Osteoblast (primary cell): ENCODE data around the gene PTPN9. TPM values are rescaled to one million over a fixed set of nuclear protein-coding genes. Genes with fewer than 3 reads are reported as not detected.
A peak's percentile ranks its signal among the peaks of the same experiment; 100 is the strongest.
"Not testable (repeated sequence)": the region's sequence is repeated elsewhere in the genome, so short reads cannot be mapped to it uniquely, and the experiment has no call there.

Experiments used
- DNase-seq: peaks from one replicate; pipeline ENCODE4 v3.0.0; 2011; ENCODE audit warnings: low spot score, mixed read lengths; ENCODE audit not compliant: insufficient read length; ENCODE audit errors: missing footprints
- H2AFZ ChIP-seq: 2 replicates; pipeline ENCODE4 v1.6.0; 2011; ENCODE audit warnings: mild to moderate bottlenecking, low read length
- H3K27ac ChIP-seq: 2 replicates; pipeline ENCODE4 v1.5.1; 2011; ENCODE audit warnings: mild to moderate bottlenecking, low read depth, low read length, moderate library complexity
- H3K27me3 ChIP-seq: 2 replicates; pipeline ENCODE4 v1.6.0; 2012; ENCODE audit warnings: mild to moderate bottlenecking, control low read depth, inconsistent platforms, low read length, moderate library complexity; ENCODE audit not compliant: insufficient read depth
- H3K36me3 ChIP-seq: 2 replicates; pipeline ENCODE4 v1.5.1; 2011; ENCODE audit warnings: mild to moderate bottlenecking, low read length, control low read depth, moderate library complexity; ENCODE audit not compliant: insufficient read depth
- H3K4me1 ChIP-seq: 2 replicates; pipeline ENCODE4 v1.5.1; 2011; ENCODE audit warnings: mild to moderate bottlenecking, low read length, control low read depth, moderate library complexity; ENCODE audit not compliant: insufficient read depth
- H3K4me2 ChIP-seq: 2 replicates; pipeline ENCODE4 v1.6.0; 2011; ENCODE audit warnings: mild to moderate bottlenecking, low read length; ENCODE audit not compliant: insufficient read depth
- H3K4me3 ChIP-seq: fragments of 200-600 bp; sonication (generic); 3 replicates; pipeline ENCODE4 v1.5.1; 2012; ENCODE audit warnings: mild to moderate bottlenecking, low read length, inconsistent platforms; ENCODE audit not compliant: insufficient read depth
- H3K79me2 ChIP-seq: 2 replicates; pipeline ENCODE4 v1.6.0; 2012; ENCODE audit warnings: mild to moderate bottlenecking, low read length, control low read depth, inconsistent platforms; ENCODE audit not compliant: insufficient read depth
- H3K9me3 ChIP-seq: 2 replicates; pipeline ENCODE4 v1.5.1; 2011; ENCODE audit warnings: low read depth, low read length, control low read depth
- H4K20me1 ChIP-seq: 2 replicates; pipeline ENCODE4 v1.6.0; 2012; ENCODE audit warnings: mild to moderate bottlenecking, low read length, control low read depth; ENCODE audit not compliant: insufficient read depth
- total RNA-seq: library from RNA; depleted of rRNA; stranded (reverse); fragments of >200 nt; gene quantifications from 2 replicates; pipeline ENCODE4 v1.2.3, GENCODE V29; 2012
- TF ChIP-seq, protein P1 (sequence below): IDR thresholded peaks from 2 replicates; pipeline ENCODE4 v1.5.1; 2011; ENCODE audit warnings: mild to moderate bottlenecking, low read depth, low read length, moderate library complexity; ENCODE audit errors: extremely low read depth

PTPN9 gene
- total RNA-seq, 1 donor = 23.9 TPM

- Histone ChIP-seq H3K4me3 (no peak overlapping the region), H3K9me3 (no peaks in the 10 kb centered on the region), H3K4me2 (no peak overlapping the region), H2AFZ (no peak overlapping the region), H4K20me1 (no peaks in the 10 kb centered on the region), H3K36me3 (peaks cover 16% of the 10 kb centered on the region), H3K79me2 (no peaks in the 10 kb centered on the region), H3K27me3 (no peaks in the 10 kb centered on the region), H3K27ac (no peak overlapping the region), H3K4me1 (no peaks in the 10 kb centered on the region)
- no peak for DNase-seq
- TF ChIP-seq, protein P1, sequence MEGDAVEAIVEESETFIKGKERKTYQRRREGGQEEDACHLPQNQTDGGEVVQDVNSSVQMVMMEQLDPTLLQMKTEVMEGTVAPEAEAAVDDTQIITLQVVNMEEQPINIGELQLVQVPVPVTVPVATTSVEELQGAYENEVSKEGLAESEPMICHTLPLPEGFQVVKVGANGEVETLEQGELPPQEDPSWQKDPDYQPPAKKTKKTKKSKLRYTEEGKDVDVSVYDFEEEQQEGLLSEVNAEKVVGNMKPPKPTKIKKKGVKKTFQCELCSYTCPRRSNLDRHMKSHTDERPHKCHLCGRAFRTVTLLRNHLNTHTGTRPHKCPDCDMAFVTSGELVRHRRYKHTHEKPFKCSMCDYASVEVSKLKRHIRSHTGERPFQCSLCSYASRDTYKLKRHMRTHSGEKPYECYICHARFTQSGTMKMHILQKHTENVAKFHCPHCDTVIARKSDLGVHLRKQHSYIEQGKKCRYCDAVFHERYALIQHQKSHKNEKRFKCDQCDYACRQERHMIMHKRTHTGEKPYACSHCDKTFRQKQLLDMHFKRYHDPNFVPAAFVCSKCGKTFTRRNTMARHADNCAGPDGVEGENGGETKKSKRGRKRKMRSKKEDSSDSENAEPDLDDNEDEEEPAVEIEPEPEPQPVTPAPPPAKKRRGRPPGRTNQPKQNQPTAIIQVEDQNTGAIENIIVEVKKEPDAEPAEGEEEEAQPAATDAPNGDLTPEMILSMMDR = no peak
Measured at GRCh38 chr15:75590239-75590638, 11.1 kb upstream of the PTPN9 start.

DNA sequence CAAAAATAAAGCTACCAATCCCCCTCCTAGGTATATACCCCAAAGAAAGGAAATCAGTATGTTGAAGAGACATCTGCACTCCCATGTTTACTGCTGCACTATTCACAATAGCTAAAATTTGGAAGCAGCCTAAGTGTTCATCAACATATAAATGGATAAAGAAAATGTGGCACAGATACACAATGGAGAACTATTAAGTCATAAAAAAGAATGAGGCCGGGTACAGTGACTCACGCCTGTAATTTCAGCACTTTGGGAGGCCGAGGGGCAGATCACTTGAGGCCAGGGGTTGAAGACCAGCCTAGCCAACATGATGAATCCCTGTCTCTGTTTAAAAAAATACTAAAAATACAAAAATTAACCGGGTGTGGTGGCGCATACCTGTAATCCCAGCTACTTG is 10.0 kb upstream of the PTPN9 start:
- TF ChIP-seq, protein P1 = no peak
- Histone ChIP-seq H4K20me1 (no peaks in the 10 kb centered on the region), H3K4me3 (no peak overlapping the region), H3K4me1 (no peaks in the 10 kb centered on the region), H2AFZ (no peak overlapping the region), H3K79me2 (no peaks in the 10 kb centered on the region), H3K27ac (no peak overlapping the region), H3K36me3 (peaks cover 10% of the 10 kb centered on the region), H3K4me2 (no peak overlapping the region), H3K27me3 (no peaks in the 10 kb centered on the region), H3K9me3 (no peaks in the 10 kb centered on the region)
- DNase-seq = no peak

DNA sequence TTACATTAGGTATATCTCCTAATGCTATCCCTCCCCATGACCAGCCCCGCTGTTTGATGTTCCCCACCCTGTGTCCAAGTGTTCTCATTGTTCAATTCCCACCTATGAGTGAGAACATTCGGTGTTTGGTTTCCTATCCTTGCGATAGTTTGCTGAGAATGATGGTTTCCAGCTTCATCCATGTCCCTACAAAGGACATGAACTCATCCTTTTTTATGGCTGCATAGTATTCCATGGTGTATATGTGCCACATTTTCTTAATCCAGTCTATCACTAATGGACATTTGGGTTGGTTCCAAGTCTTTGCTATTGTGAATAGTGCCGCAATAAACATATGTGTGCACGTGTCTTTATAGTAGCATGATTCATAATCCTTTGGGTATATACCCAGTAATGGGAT is 7.3 kb upstream of the PTPN9 start:
- H3K4me3 ChIP-seq = not testable (repeated sequence)

DNA sequence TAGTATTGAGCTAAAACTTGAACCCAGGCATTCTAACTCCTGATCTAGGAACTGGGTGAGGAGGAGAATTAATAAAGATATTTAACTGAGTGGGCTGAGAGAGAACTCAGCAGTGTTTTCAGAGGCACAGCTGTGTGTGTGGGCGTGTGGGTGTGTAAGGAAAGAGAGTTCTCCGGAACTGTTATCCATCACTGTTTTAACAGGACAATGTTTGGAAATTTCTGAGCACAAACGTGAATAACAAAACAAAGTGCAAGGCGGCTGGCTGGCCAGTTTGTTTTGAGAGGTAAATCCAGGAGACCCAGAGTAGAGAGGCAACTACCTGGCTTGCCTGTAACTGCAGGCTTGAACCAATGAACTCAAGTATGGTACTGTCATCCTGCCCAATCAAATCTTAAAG is 5.0 kb upstream of the PTPN9 start:
- peaks cover 3% of the 10 kb centered on the region for H3K4me1 ChIP-seq
- no peak overlapping the region for H3K27ac ChIP-seq
- TF ChIP-seq, protein P1 = no peak
- H3K27me3 ChIP-seq = no peaks in the 10 kb centered on the region
- no peaks in the 10 kb centered on the region for H3K79me2 ChIP-seq
- no peaks in the 10 kb centered on the region for H4K20me1 ChIP-seq
- peaks cover 4% of the 10 kb centered on the region for H3K36me3 ChIP-seq
- peak; percentile 58 for DNase-seq
- H3K9me3 ChIP-seq = no peaks in the 10 kb centered on the region
- H3K4me3 ChIP-seq = no peak overlapping the region
- no peak overlapping the region for H2AFZ ChIP-seq
- H3K4me2 ChIP-seq = no peak overlapping the region

More for the DNA sequence above, 7.3 kb upstream of the PTPN9 start:
- H3K4me1 ChIP-seq, H3K9me3 ChIP-seq, H3K4me2 ChIP-seq, DNase-seq, H3K27ac ChIP-seq, H2AFZ ChIP-seq, H3K36me3 ChIP-seq, H3K27me3 ChIP-seq, H4K20me1 ChIP-seq, H3K79me2 ChIP-seq: not testable (repeated sequence)
